Epidermal melanocyte (primary cell): Measurements from ENCODE around the gene PTPN1.

ENCODE experiments used
- DNase-seq: peaks from one replicate; pipeline ENCODE4 v3.0.0; 2011; ENCODE audit warnings: low spot score; ENCODE audit not compliant: insufficient read length

PTPN1 gene

GRCh38 chr20:50510706-50511542 is 741 bp downstream of the PTPN1 start:
- no peak for DNase-seq

- no peak for DNase-seq
Measured at GRCh38 chr20:50512323-50512722, 2.1 kb downstream of the PTPN1 start.

DNA sequence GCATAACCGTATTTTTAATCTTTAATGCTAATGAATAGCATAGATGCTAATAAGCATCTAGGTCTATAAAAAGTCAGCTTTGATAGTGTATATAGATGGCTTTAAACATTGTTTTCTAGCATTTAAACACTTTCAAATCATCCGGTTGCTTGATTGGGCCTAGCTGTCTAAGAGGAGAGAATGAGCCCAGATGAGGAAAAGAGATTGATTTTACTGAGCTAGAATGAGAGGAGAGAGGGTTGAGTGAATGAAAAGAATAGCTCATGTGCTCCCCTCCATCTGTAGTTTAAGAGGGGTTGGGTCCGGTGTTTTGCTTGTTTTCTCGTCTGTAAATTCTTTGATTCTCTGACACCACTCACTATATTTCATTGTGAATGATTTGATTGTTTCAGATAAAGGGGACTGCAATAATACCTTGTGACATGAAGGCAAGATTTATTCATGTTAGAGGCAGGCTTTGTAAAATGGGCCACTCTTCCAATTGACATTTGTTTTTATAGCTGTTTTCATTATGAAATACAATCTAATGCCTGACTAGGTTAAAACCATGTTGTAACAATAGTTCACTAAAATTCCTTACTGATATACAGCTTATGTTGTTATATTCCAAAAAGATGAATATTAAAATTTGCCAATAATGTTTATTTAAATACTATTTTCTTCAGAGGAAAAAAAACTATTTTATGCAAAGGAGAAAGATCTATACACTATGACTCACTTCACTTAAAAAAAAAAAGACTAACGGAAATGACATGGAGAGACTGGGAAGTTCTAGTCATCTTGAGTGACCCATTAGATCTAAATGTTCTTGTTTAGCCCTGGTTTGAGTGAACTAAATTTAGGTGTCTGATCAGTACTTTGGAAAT is 3.2 kb downstream of the PTPN1 start:
- DNase-seq, result no peak

DNA sequence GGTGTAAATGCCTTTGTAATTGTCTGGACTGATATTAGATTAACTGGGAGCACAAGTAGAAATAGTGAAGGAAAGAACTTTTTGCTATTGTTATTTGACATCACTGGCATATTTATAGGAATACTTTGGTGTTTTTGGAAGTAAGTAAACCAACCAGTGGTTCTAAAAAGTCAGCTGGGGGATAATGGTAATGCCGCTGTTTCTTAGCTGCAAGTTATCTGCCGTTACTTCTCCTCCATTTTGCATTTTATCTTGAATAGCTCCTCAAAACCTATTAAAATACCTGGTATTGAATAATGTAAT is 3.8 kb downstream of the PTPN1 start:
- DNase-seq, result no peak

- DNase-seq, result no peak
Measured at GRCh38 chr20:50514750-50515149, 4.6 kb downstream of the PTPN1 start.

DNA sequence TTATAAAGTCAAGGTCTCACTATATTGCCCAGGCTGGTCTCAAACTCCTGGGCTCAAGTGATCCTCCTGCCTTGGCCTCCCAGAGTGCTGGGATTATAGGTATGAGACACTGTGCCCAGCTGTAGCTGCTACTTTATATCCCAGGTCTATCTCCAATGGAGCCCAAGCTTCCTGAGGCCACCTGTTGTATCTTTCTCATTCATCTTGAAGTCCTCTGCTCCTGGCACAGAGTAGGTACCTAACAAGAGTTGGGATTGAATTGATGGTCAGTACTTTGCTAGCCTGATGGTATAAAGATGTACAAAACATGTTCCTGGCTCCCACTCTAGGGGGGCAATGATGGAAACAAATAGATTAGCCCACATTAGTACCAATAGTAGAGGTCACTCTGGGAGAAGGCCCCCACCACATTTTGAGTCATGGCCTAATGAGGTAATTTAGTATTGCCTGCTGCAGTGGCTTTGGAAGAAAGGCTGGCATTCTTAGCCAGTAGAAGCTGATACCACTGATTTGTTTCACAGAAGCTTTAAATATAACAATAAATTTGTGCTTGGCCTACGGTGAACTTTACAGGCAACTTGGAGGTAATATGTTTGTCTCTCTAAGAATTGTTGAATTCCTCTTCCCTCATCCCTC is 5.4 kb downstream of the PTPN1 start:
- no peak for DNase-seq

DNA sequence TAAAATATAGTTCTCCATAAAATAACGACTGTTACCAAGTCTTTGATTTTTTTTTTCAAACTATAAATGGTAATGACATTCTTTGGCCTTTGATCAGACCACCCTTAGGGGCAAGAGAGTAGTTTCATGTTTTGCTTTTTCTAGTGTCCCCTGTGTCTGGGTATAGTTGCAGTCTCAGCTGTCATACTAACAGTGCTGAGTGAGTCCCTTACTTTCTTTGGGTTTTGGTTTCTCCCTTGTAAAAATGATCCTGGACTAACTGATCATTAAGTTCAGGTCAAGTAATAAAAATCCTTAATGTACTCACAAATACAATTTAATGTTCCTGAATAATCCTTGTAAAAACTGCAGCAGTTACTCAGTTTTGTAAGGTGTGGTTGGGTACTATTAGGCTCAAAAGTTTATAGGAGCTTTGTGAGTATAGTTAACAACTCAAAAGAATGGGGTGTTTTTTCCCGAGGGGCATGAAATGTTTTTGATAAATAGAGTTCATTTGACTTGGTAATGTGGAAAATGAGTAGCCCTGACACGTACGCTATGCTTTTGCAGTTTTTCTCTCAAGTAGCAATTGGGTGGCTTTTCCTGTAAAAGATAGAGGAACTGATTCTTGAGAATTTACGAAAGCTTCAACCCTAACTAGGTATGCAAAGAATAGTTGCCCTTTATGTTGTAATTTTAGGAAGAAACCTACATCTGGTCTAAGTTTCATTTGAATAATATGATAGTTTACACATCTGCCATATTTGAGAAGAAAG is 6.2 kb downstream of the PTPN1 start:
- DNase-seq, result no peak

- no peak for DNase-seq
Measured at GRCh38 chr20:50516935-50517816, 7.0 kb downstream of the PTPN1 start.

DNA sequence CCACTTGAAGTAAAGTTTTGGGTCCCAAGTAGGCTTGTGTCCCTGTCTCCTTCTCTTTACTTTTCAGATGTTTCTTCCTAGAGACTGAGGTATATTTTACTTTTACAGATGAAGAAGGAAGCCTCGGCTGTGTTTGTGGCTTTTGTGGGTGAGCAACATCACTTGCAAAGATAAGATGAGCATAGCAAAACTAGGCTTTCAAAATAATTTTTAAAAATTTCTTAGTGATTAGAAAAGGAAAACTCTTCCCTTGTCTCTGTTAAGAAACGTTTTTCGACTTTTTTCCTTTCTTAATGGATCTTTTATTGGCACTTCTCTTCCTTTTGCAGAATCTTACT is 7.6 kb downstream of the PTPN1 start:
- no peak for DNase-seq

GRCh38 chr20:50518270-50518721 is 8.1 kb downstream of the PTPN1 start:
- DNase-seq, result no peak

DNA sequence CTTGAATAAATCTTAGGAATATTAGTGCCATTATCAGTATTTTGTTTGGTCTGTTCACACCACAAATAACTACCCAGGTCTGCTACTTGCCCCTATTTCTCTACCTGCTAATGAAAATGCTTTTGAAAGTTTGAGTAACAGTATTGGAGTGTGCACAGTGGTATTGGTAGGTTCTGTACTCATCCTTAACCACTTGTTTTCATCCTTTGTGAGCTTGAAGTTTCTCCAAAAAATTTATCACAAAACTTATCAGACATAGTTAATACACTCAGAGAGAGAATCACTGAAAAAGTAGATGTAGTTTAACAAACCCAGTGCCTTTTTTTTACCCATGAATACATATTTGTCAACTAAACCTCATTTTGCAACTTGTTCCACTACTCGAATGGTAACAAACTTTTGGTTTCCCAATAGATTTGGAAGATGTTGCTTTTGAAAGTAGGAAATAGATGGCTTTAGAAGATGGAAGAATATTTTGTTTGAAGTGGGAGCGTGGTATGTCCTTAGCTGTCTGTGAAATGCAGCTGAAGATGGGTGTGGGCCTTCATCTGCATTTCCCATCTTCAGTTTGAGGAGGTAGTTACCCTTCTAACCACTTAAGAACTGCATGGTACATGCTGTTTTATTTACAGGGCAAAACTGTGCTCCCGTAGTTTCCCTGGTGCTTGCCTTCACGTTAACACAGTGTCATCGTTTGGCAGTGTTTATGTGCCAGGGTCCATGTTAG is 9.0 kb downstream of the PTPN1 start:
- no peak for DNase-seq

- DNase-seq, result no peak
Measured at GRCh38 chr20:50520222-50520880, 10.2 kb downstream of the PTPN1 start.

- no peak for DNase-seq
Measured at GRCh38 chr20:50521221-50522052, 11.3 kb downstream of the PTPN1 start.

- DNase-seq, result no peak
Measured at GRCh38 chr20:50522053-50522674, 12.0 kb downstream of the PTPN1 start.

GRCh38 chr20:50523552-50524167 is 13.5 kb downstream of the PTPN1 start:
- DNase-seq, result no peak

GRCh38 chr20:50525681-50526080 is 15.5 kb downstream of the PTPN1 start:
- no peak for DNase-seq

DNA sequence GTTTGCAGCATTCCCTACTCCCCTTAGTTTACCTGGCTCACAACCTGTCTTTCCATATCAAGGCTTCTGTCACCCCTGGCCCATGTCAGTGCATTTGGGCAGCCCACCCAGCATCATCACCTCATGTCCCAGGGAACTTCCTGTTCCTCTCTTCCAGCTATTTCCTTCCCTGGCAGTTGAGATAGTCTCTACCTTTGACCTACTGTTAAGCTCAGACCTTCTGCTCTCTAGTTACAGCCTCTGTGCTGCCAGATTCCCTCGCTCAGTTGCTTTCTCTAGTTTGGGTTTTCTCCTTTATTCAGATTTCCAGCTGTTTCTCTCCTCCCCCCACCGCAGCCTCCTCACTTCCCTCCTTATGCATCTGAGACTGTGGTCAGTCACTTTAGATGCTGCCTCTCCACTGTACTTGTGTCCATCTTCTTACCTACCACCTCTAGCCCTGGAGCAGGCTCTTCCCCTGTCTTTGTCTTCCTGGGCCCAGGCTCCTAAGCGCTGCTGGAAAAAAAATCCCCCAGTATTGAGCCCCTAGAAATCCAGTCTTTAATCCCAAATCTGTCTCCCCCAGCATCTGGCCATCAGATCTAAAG is 16.3 kb downstream of the PTPN1 start:
- no peak for DNase-seq
